Measurements from ENCODE around the gene SMC3. TPM values are rescaled to one million over a fixed set of nuclear protein-coding genes. Genes with fewer than 3 reads are reported as not detected.

SMC3 gene
- total and polyA plus RNA-seq, 2 experiments from 2014 or later: 72.3 to 320 TPM

GRCh38 chr10:110644598-110645462, 77.3 kb downstream of the SMC3 start:
- Mint-ChIP-seq H3K27me3 (ENCODE audit: insufficient read depth, low read depth, poor library complexity) (peaks cover 36% of the 10 kb centered on the region), H3K9me3 (no peaks in the 10 kb centered on the region), H3K4me1 (peaks cover 43% of the 10 kb centered on the region), H3K27ac (no peak overlapping the region), H3K4me3 (peak overlapping the region; percentile 78), H3K36me3 (ENCODE audit: low read depth) (no peaks in the 10 kb centered on the region; the same call in 2 of the 3 replicates)
- H3K36me3 ChIP-seq (ENCODE audit: insufficient read depth): no peaks in the 10 kb centered on the region
- H2AFZ ChIP-seq: peak overlapping the region; percentile 93
- no peak for ATAC-seq
- H3K4me3 ChIP-seq: peak overlapping the region; percentile 73
- H3K9me2 ChIP-seq (ENCODE audit: insufficient read depth): no peaks in the 10 kb centered on the region
- 0 out of 2 replicates have a peak, but pooled peaks cover 3% of the 10 kb centered on the region for H3F3A ChIP-seq (replicated peaks; ENCODE audit: low read depth)
- peak overlapping the region; percentile 96 for H3K4me2 ChIP-seq
- H4K20me1 ChIP-seq (replicated peaks; ENCODE audit: insufficient read depth): no peaks in the 10 kb centered on the region
- H3K79me2 ChIP-seq (replicated peaks; ENCODE audit: insufficient read depth): no peaks in the 10 kb centered on the region
- peaks cover 32% of the 10 kb centered on the region for H3K4me1 ChIP-seq (ENCODE audit: insufficient read depth)
- peaks cover 64% of the 10 kb centered on the region for H3K27me3 ChIP-seq (ENCODE audit: insufficient read depth)
- TF ChIP-seq ZNF331 (CRISPR knock-in tag; IDR thresholded peaks at IDR 0.05; ENCODE audit: low read depth): no peak
- peak; percentile 72 for TF ChIP-seq EZH2 (IDR thresholded peaks at IDR 0.05; ENCODE audit: low read depth, unreplicated experiment)
- no peak for DNase-seq (ENCODE audit: low spot score)
- no peak overlapping the region for H3K27ac ChIP-seq (ENCODE audit: low read depth)

GRCh38 chr10:110646417-110647135, 79.1 kb downstream of the SMC3 start:
- no peak overlapping the region for H3K4me3 ChIP-seq
- no peaks in the 10 kb centered on the region for H3K79me2 ChIP-seq (replicated peaks; ENCODE audit: insufficient read depth)
- H3K27ac ChIP-seq (ENCODE audit: low read depth): no peak overlapping the region
- H4K20me1 ChIP-seq (replicated peaks; ENCODE audit: insufficient read depth): no peaks in the 10 kb centered on the region
- H3K36me3 ChIP-seq (ENCODE audit: insufficient read depth): no peaks in the 10 kb centered on the region
- Mint-ChIP-seq H3K4me3 (no peak overlapping the region), H3K27ac (no peak overlapping the region), H3K27me3 (ENCODE audit: insufficient read depth, low read depth, poor library complexity) (peaks cover 30% of the 10 kb centered on the region), H3K36me3 (ENCODE audit: low read depth) (no peaks in the 10 kb centered on the region; the same call in 2 of the 3 replicates), H3K4me1 (peaks cover 36% of the 10 kb centered on the region), H3K9me3 (no peaks in the 10 kb centered on the region)
- H3K27me3 ChIP-seq (ENCODE audit: insufficient read depth): peaks cover 61% of the 10 kb centered on the region
- no peaks in the 10 kb centered on the region for H3F3A ChIP-seq (replicated peaks; ENCODE audit: low read depth)
- no peak overlapping the region for H3K4me2 ChIP-seq
- H3K4me1 ChIP-seq (ENCODE audit: insufficient read depth): peaks cover 21% of the 10 kb centered on the region
- DNase-seq (ENCODE audit: low spot score): no peak
- H2AFZ ChIP-seq: no peak overlapping the region
- H3K9me2 ChIP-seq (ENCODE audit: insufficient read depth): no peaks in the 10 kb centered on the region
- no peak for ATAC-seq
- TF ChIP-seq ZNF331 (CRISPR knock-in tag; IDR thresholded peaks at IDR 0.05; ENCODE audit: low read depth) (no peak), STAT1 (IDR thresholded peaks at IDR 0.05; ENCODE audit: unreplicated experiment) (no peak), POLR2AphosphoS5 (IDR thresholded peaks at IDR 0.05; ENCODE audit: low read depth) (no peak), ZNF114 (CRISPR knock-in tag; IDR thresholded peaks at IDR 0.05) (no peak)
- TF ChIP-seq, protein P1, sequence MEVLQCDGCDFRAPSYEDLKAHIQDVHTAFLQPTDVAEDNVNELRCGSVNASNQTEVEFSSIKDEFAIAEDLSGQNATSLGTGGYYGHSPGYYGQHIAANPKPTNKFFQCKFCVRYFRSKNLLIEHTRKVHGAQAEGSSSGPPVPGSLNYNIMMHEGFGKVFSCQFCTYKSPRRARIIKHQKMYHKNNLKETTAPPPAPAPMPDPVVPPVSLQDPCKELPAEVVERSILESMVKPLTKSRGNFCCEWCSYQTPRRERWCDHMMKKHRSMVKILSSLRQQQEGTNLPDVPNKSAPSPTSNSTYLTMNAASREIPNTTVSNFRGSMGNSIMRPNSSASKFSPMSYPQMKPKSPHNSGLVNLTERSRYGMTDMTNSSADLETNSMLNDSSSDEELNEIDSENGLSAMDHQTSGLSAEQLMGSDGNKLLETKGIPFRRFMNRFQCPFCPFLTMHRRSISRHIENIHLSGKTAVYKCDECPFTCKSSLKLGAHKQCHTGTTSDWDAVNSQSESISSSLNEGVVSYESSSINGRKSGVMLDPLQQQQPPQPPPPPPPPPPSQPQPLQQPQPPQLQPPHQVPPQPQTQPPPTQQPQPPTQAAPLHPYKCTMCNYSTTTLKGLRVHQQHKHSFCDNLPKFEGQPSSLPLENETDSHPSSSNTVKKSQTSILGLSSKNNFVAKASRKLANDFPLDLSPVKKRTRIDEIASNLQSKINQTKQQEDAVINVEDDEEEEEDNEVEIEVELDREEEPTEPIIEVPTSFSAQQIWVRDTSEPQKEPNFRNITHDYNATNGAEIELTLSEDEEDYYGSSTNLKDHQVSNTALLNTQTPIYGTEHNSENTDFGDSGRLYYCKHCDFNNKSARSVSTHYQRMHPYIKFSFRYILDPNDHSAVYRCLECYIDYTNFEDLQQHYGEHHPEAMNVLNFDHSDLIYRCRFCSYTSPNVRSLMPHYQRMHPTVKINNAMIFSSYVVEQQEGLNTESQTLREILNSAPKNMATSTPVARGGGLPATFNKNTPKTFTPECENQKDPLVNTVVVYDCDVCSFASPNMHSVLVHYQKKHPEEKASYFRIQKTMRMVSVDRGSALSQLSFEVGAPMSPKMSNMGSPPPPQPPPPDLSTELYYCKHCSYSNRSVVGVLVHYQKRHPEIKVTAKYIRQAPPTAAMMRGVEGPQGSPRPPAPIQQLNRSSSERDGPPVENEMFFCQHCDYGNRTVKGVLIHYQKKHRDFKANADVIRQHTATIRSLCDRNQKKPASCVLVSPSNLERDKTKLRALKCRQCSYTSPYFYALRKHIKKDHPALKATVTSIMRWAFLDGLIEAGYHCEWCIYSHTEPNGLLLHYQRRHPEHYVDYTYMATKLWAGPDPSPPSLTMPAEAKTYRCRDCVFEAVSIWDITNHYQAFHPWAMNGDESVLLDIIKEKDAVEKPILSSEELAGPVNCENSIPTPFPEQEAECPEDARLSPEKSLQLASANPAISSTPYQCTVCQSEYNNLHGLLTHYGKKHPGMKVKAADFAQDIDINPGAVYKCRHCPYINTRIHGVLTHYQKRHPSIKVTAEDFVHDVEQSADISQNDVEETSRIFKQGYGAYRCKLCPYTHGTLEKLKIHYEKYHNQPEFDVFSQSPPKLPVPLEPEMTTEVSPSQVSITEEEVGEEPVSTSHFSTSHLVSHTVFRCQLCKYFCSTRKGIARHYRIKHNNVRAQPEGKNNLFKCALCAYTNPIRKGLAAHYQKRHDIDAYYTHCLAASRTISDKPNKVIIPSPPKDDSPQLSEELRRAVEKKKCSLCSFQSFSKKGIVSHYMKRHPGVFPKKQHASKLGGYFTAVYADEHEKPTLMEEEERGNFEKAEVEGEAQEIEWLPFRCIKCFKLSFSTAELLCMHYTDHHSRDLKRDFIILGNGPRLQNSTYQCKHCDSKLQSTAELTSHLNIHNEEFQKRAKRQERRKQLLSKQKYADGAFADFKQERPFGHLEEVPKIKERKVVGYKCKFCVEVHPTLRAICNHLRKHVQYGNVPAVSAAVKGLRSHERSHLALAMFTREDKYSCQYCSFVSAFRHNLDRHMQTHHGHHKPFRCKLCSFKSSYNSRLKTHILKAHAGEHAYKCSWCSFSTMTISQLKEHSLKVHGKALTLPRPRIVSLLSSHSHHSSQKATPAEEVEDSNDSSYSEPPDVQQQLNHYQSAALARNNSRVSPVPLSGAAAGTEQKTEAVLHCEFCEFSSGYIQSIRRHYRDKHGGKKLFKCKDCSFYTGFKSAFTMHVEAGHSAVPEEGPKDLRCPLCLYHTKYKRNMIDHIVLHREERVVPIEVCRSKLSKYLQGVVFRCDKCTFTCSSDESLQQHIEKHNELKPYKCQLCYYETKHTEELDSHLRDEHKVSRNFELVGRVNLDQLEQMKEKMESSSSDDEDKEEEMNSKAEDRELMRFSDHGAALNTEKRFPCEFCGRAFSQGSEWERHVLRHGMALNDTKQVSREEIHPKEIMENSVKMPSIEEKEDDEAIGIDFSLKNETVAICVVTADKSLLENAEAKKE (CRISPR knock-in tag; IDR thresholded peaks at IDR 0.05): no peak
- TF ChIP-seq, protein P2, sequence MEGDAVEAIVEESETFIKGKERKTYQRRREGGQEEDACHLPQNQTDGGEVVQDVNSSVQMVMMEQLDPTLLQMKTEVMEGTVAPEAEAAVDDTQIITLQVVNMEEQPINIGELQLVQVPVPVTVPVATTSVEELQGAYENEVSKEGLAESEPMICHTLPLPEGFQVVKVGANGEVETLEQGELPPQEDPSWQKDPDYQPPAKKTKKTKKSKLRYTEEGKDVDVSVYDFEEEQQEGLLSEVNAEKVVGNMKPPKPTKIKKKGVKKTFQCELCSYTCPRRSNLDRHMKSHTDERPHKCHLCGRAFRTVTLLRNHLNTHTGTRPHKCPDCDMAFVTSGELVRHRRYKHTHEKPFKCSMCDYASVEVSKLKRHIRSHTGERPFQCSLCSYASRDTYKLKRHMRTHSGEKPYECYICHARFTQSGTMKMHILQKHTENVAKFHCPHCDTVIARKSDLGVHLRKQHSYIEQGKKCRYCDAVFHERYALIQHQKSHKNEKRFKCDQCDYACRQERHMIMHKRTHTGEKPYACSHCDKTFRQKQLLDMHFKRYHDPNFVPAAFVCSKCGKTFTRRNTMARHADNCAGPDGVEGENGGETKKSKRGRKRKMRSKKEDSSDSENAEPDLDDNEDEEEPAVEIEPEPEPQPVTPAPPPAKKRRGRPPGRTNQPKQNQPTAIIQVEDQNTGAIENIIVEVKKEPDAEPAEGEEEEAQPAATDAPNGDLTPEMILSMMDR (conservative IDR thresholded peaks at IDR 0.05; ENCODE audit: low read depth in 2 of 2): no peak

Measured in GM23338 (cell line).